ENCODE measurements around the gene MYT1. TPM values are rescaled to one million over a fixed set of nuclear protein-coding genes. Genes with fewer than 3 reads are reported as not detected.
A peak's percentile ranks its signal among the peaks of the same experiment; 100 is the strongest.

Gene MYT1
- polyA plus RNA-seq, 4 donors = 0.63 to 0.77 TPM; not detected in 2

- FAIRE-seq (no peak), DNase-seq (peak; percentile 34 to 82)
- 20 to 56% (median 37%) methylated on average over 17 of the region's 17 CpGs for WGBS, 3 donors
- Histone ChIP-seq H3K4me1 (ENCODE audit: control insufficient read depth in 3 of 3, insufficient read depth in 2 of 3, low read depth in 1 of 3, low read length in 2 of 3) (peaks cover 0 to 60% (median 0%) of the 10 kb centered on the region in 3 donors), H3K36me3 (ENCODE audit: control insufficient read depth in 3 of 3, insufficient read depth in 2 of 3, low read depth in 1 of 3, low read length in 3 of 3) (peaks cover 0 to 3% (median 0%) of the 10 kb centered on the region in 3 donors), H3K9me3 (ENCODE audit: control insufficient read depth in 2 of 2, insufficient read depth in 1 of 2, low read depth in 1 of 2, low read length in 1 of 2) (no peaks in the 10 kb centered on the region), H3K27me3 (ENCODE audit: control insufficient read depth in 3 of 3, insufficient read depth in 3 of 3, low read length in 3 of 3) (no peaks in the 10 kb centered on the region), H3K4me3 (ENCODE audit: low read depth in 1 of 3, low read length in 3 of 3) (no peak overlapping the region), H3K27ac (ENCODE audit: low read depth in 1 of 3, low read length in 2 of 3) (peak overlapping the region in 1 of 3 donors; percentile 81)
Observed at GRCh38 chr20:64220891-64221527, 56.8 kb downstream of the MYT1 start.

GRCh38 chr20:64222291-64222735 lies 58.1 kb downstream of the MYT1 start:
- Histone ChIP-seq H3K4me3 (ENCODE audit: low read depth in 1 of 3, low read length in 3 of 3) (no peak overlapping the region), H3K27me3 (ENCODE audit: control insufficient read depth in 3 of 3, insufficient read depth in 3 of 3, low read length in 3 of 3) (no peaks in the 10 kb centered on the region), H3K4me1 (ENCODE audit: control insufficient read depth in 3 of 3, insufficient read depth in 2 of 3, low read depth in 1 of 3, low read length in 2 of 3) (peaks cover 0 to 68% (median 0%) of the 10 kb centered on the region in 3 donors), H3K36me3 (ENCODE audit: control insufficient read depth in 3 of 3, insufficient read depth in 2 of 3, low read depth in 1 of 3, low read length in 3 of 3) (peaks cover 0 to 3% (median 0%) of the 10 kb centered on the region in 3 donors), H3K27ac (ENCODE audit: low read depth in 1 of 3, low read length in 2 of 3) (peak overlapping the region in 1 of 3 donors; percentile 81), H3K9me3 (ENCODE audit: control insufficient read depth in 2 of 2, insufficient read depth in 1 of 2, low read depth in 1 of 2, low read length in 1 of 2) (no peaks in the 10 kb centered on the region)
- FAIRE-seq (no peak), DNase-seq (peak in 1 of 2 donors; percentile 70)
- WGBS, 3 donors = 55 to 69% (median 68%) methylated on average over 5 of the region's 5 CpGs

- WGBS, 3 donors = 80 to 87% (median 83%) methylated on average over 20 of the region's 20 CpGs
- Histone ChIP-seq H3K9me3 (ENCODE audit: control insufficient read depth in 2 of 2, insufficient read depth in 1 of 2, low read depth in 1 of 2, low read length in 1 of 2) (no peaks in the 10 kb centered on the region), H3K4me3 (ENCODE audit: low read depth in 1 of 3, low read length in 3 of 3) (no peak overlapping the region), H3K27me3 (ENCODE audit: control insufficient read depth in 3 of 3, insufficient read depth in 3 of 3, low read length in 3 of 3) (no peaks in the 10 kb centered on the region), H3K27ac (ENCODE audit: low read depth in 1 of 3, low read length in 2 of 3) (peak overlapping the region in 1 of 3 donors; percentile 50), H3K4me1 (ENCODE audit: control insufficient read depth in 3 of 3, insufficient read depth in 2 of 3, low read depth in 1 of 3, low read length in 2 of 3) (peaks cover 0 to 74% (median 0%) of the 10 kb centered on the region in 3 donors), H3K36me3 (ENCODE audit: control insufficient read depth in 3 of 3, insufficient read depth in 2 of 3, low read depth in 1 of 3, low read length in 3 of 3) (peaks cover 0 to 3% (median 0%) of the 10 kb centered on the region in 3 donors)
- DNase-seq (no peak), FAIRE-seq (no peak)
Observed at GRCh38 chr20:64222851-64223525, 58.7 kb downstream of the MYT1 start.

GRCh38 chr20:64223526-64224067 lies 59.3 kb downstream of the MYT1 start:
- peaks cover 0 to 80% (median 0%) of the 10 kb centered on the region in 3 donors for H3K4me1 ChIP-seq (ENCODE audit: control insufficient read depth in 3 of 3, insufficient read depth in 2 of 3, low read depth in 1 of 3, low read length in 2 of 3)
- DNase-seq (peak in 1 of 2 donors; percentile 74), FAIRE-seq (no peak)
- no peaks in the 10 kb centered on the region for H3K9me3 ChIP-seq (ENCODE audit: control insufficient read depth in 2 of 2, insufficient read depth in 1 of 2, low read depth in 1 of 2, low read length in 1 of 2)
- peaks cover 0 to 3% (median 0%) of the 10 kb centered on the region in 3 donors for H3K36me3 ChIP-seq (ENCODE audit: control insufficient read depth in 3 of 3, insufficient read depth in 2 of 3, low read depth in 1 of 3, low read length in 3 of 3)
- H3K27me3 ChIP-seq (ENCODE audit: control insufficient read depth in 3 of 3, insufficient read depth in 3 of 3, low read length in 3 of 3) = no peaks in the 10 kb centered on the region
- WGBS, 3 donors = 50 to 65% (median 53%) methylated on average over 12 to 13 of the region's 13 CpGs
- peak overlapping the region in 1 of 3 donors; percentile 81 for H3K27ac ChIP-seq (ENCODE audit: low read depth in 1 of 3, low read length in 2 of 3)
- no peak overlapping the region for H3K4me3 ChIP-seq (ENCODE audit: low read depth in 1 of 3, low read length in 3 of 3)

GRCh38 chr20:64224351-64225170 lies 60.3 kb downstream of the MYT1 start:
- Histone ChIP-seq H3K4me1 (ENCODE audit: control insufficient read depth in 3 of 3, insufficient read depth in 2 of 3, low read depth in 1 of 3, low read length in 2 of 3) (peaks cover 0 to 88% (median 0%) of the 10 kb centered on the region in 3 donors), H3K4me3 (ENCODE audit: low read depth in 1 of 3, low read length in 3 of 3) (no peak overlapping the region), H3K27me3 (ENCODE audit: control insufficient read depth in 3 of 3, insufficient read depth in 3 of 3, low read length in 3 of 3) (no peaks in the 10 kb centered on the region), H3K27ac (ENCODE audit: low read depth in 1 of 3, low read length in 2 of 3) (peak overlapping the region in 1 of 3 donors; percentile 81), H3K36me3 (ENCODE audit: control insufficient read depth in 3 of 3, insufficient read depth in 2 of 3, low read depth in 1 of 3, low read length in 3 of 3) (peaks cover 0 to 3% (median 0%) of the 10 kb centered on the region in 3 donors), H3K9me3 (ENCODE audit: control insufficient read depth in 2 of 2, insufficient read depth in 1 of 2, low read depth in 1 of 2, low read length in 1 of 2) (no peaks in the 10 kb centered on the region)
- 65 to 78% (median 71%) methylated on average over 10 of the region's 10 CpGs for WGBS, 3 donors
- peak in 1 of 2 donors; percentile 82 for DNase-seq
- FAIRE-seq = no peak

- Histone ChIP-seq H3K27ac (ENCODE audit: low read depth in 1 of 3, low read length in 2 of 3) (peak overlapping the region in 1 of 3 donors; percentile 81), H3K27me3 (ENCODE audit: control insufficient read depth in 3 of 3, insufficient read depth in 3 of 3, low read length in 3 of 3) (no peaks in the 10 kb centered on the region), H3K36me3 (ENCODE audit: control insufficient read depth in 3 of 3, insufficient read depth in 2 of 3, low read depth in 1 of 3, low read length in 3 of 3) (peaks cover 0 to 3% (median 0%) of the 10 kb centered on the region in 3 donors), H3K4me3 (ENCODE audit: low read depth in 1 of 3, low read length in 3 of 3) (no peak overlapping the region), H3K4me1 (ENCODE audit: control insufficient read depth in 3 of 3, insufficient read depth in 2 of 3, low read depth in 1 of 3, low read length in 2 of 3) (peaks cover 0 to 88% (median 0%) of the 10 kb centered on the region in 3 donors), H3K9me3 (ENCODE audit: control insufficient read depth in 2 of 2, insufficient read depth in 1 of 2, low read depth in 1 of 2, low read length in 1 of 2) (no peaks in the 10 kb centered on the region)
- WGBS, 3 donors = 72 to 85% (median 76%) methylated on average over 14 of the region's 14 CpGs
- FAIRE-seq (no peak), DNase-seq (no peak)
Observed at GRCh38 chr20:64225171-64225595, 60.9 kb downstream of the MYT1 start.

GRCh38 chr20:64225828-64226598 lies 61.8 kb downstream of the MYT1 start:
- no peak overlapping the region for H3K4me3 ChIP-seq (ENCODE audit: low read depth in 1 of 3, low read length in 3 of 3)
- H3K27ac ChIP-seq (ENCODE audit: low read depth in 1 of 3, low read length in 2 of 3) = no peak overlapping the region
- 89 to 94% (median 92%) methylated on average over 14 of the region's 14 CpGs for WGBS, 3 donors
- H3K4me1 ChIP-seq (ENCODE audit: control insufficient read depth in 3 of 3, insufficient read depth in 2 of 3, low read depth in 1 of 3, low read length in 2 of 3) = peaks cover 0 to 79% (median 0%) of the 10 kb centered on the region in 3 donors
- FAIRE-seq (no peak), DNase-seq (no peak)
- peaks cover 0 to 3% (median 0%) of the 10 kb centered on the region in 3 donors for H3K36me3 ChIP-seq (ENCODE audit: control insufficient read depth in 3 of 3, insufficient read depth in 2 of 3, low read depth in 1 of 3, low read length in 3 of 3)
- no peaks in the 10 kb centered on the region for H3K9me3 ChIP-seq (ENCODE audit: control insufficient read depth in 2 of 2, insufficient read depth in 1 of 2, low read depth in 1 of 2, low read length in 1 of 2)
- H3K27me3 ChIP-seq (ENCODE audit: control insufficient read depth in 3 of 3, insufficient read depth in 3 of 3, low read length in 3 of 3) = no peaks in the 10 kb centered on the region

All from small intestine (tissue), 7 donors.